Tibial nerve (tissue), 4 donors: ENCODE results near the gene TNFRSF25. TPM values are rescaled to one million over a fixed set of nuclear protein-coding genes. Genes with fewer than 3 reads are reported as not detected.

Experiments used
- DNase-seq, 2 donors: peaks; one replicate each; pipeline ENCODE4 v3.0.0-alpha.2; 2019; ENCODE audit warnings: low spot score in 2 of 2
- H3K27ac ChIP-seq, 4 donors: fragments of 200-600 bp; sonication (generic) in 3 of 4; one replicate each; pipeline ENCODE4 v1.5.1; 2017 to 2019; ENCODE audit warnings: mild to moderate bottlenecking in 1 of 4
- H3K27me3 ChIP-seq, 2 donors: fragments of 200-600 bp; sonication (generic) in 1 of 2; one replicate each; pipeline versions ENCODE4 v1.5.1 to v1.6.0; 2017 to 2019
- H3K36me3 ChIP-seq, 3 donors: fragments of 200-600 bp; sonication (generic); one replicate each; pipeline ENCODE4 v1.5.1; 2018 to 2019
- H3K4me1 ChIP-seq, 4 donors: fragments of 200-600 bp; sonication (generic) in 3 of 4; one replicate each; pipeline ENCODE4 v1.5.1; 2017 to 2019
- H3K4me3 ChIP-seq, 4 donors: fragments of 200-600 bp; sonication (generic) in 3 of 4; one replicate each; pipeline ENCODE4 v1.5.1; 2017 to 2019; ENCODE audit warnings: mild to moderate bottlenecking in 1 of 4, moderate library complexity in 1 of 4
- H3K9me3 ChIP-seq, 4 donors: fragments of 200-600 bp; sonication (generic) in 3 of 4; one replicate each; pipeline ENCODE4 v1.5.1; 2017 to 2019
- EP300 ChIP-seq, 2 donors: sonication (generic); formaldehyde crosslinking; IDR thresholded peaks; one replicate each; pipeline ENCODE4 v1.6.1; 2017; ENCODE audit warnings: antibody characterized with exemption in 2 of 2, mild to moderate bottlenecking in 1 of 2
- POLR2A ChIP-seq, 2 donors: fragments of 450-650 bp; IDR thresholded peaks; one replicate each; pipeline ENCODE4 v1.6.1; 2017; ENCODE audit warnings: antibody characterized with exemption in 2 of 2, mild to moderate bottlenecking in 2 of 2, moderate library complexity in 2 of 2
- WGBS, 2 donors: methylation state at CpG; one replicate each; pipeline ENCODE4 v1.1.5; 2018; 5-methylcytosine and 5-hydroxymethylcytosine counted together
- total RNA-seq, 4 donors: library from RNA; depleted of rRNA; stranded (reverse); fragments of >200 nt; gene quantifications; one replicate each; pipeline ENCODE4 v1.1.0, GENCODE V29; 2016
- TF ChIP-seq, protein P1 (sequence below), 5 experiments: fragments of 200-600 bp in 3 of 5; fragments of 450-650 bp in 2 of 5; sonication (generic) in 3 of 5; IDR thresholded peaks; one replicate each; pipeline ENCODE4 v1.5.1; 2016 to 2019; ENCODE audit warnings: antibody characterized with exemption in 5 of 5, mild to moderate bottlenecking in 3 of 5, moderate library complexity in 2 of 5

TNFRSF25 gene
- total RNA-seq, 4 donors from 2014 or later, result 32.3 to 79.8 (median 53.4) TPM

DNA sequence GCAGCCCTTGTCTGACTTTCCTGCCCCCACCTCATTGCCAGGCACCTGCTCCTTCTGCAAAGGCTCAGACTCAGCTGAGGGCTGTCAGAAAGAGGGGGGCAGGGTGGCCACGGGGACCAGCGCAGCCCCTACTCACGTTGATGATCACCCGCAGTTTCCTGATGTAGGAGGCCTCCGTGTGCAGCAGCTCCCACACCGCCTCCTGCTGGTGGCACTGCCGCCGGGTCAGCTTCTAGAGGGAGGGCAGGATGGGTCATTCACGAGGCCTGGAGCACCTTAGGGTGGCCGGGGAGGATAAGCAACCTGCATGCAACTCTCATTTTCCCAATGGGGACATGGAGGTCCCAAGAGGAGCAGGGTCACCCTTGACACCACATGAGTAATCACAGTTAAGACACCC, 6.4 kb upstream of the TNFRSF25 start:
- Histone ChIP-seq H3K27me3 (no peaks in the 10 kb centered on the region), H3K27ac (peak overlapping the region in 1 of 4 donors; percentile 51), H3K4me1 (peaks cover 0 to 5% (median 0%) of the 10 kb centered on the region in 4 donors), H3K36me3 (peaks cover 0 to 81% (median 0%) of the 10 kb centered on the region in 3 donors), H3K9me3 (no peaks in the 10 kb centered on the region), H3K4me3 (no peak overlapping the region)
- no peak for DNase-seq
- WGBS, 2 donors, result 81 to 88% methylated on average over 10 of the region's 10 CpGs
- TF ChIP-seq POLR2A (IDR thresholded peaks at IDR 0.05), result no peak
- TF ChIP-seq, protein P1, sequence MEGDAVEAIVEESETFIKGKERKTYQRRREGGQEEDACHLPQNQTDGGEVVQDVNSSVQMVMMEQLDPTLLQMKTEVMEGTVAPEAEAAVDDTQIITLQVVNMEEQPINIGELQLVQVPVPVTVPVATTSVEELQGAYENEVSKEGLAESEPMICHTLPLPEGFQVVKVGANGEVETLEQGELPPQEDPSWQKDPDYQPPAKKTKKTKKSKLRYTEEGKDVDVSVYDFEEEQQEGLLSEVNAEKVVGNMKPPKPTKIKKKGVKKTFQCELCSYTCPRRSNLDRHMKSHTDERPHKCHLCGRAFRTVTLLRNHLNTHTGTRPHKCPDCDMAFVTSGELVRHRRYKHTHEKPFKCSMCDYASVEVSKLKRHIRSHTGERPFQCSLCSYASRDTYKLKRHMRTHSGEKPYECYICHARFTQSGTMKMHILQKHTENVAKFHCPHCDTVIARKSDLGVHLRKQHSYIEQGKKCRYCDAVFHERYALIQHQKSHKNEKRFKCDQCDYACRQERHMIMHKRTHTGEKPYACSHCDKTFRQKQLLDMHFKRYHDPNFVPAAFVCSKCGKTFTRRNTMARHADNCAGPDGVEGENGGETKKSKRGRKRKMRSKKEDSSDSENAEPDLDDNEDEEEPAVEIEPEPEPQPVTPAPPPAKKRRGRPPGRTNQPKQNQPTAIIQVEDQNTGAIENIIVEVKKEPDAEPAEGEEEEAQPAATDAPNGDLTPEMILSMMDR (IDR thresholded peaks at IDR 0.05), result peak in 1 of 5 experiments; percentile 11

DNA sequence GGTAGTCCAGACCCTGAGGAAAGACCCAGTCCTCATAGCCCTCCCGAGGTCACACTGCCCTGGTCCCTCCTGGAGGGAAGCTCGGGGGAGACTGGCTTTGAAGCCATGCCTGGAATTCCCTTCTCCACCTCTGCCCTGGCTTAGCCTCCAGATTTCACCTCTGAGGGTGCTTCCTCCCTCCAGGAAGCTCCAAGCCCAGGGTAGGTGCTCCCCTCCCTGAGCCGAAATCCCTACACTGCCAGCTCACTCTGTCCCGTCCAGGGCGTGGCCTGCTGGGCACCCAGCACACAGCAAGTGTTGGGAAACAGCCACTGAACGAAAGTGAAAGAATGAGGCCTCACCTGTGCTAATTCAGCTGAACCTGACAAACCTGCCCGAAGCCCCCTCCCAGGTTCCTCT, 6.0 kb upstream of the TNFRSF25 start:
- WGBS, 2 donors, result 87 to 91% methylated on average over 6 to 7 of the region's 7 CpGs
- Histone ChIP-seq H3K36me3 (peaks cover 0 to 84% (median 0%) of the 10 kb centered on the region in 3 donors), H3K4me3 (no peak overlapping the region)

DNA sequence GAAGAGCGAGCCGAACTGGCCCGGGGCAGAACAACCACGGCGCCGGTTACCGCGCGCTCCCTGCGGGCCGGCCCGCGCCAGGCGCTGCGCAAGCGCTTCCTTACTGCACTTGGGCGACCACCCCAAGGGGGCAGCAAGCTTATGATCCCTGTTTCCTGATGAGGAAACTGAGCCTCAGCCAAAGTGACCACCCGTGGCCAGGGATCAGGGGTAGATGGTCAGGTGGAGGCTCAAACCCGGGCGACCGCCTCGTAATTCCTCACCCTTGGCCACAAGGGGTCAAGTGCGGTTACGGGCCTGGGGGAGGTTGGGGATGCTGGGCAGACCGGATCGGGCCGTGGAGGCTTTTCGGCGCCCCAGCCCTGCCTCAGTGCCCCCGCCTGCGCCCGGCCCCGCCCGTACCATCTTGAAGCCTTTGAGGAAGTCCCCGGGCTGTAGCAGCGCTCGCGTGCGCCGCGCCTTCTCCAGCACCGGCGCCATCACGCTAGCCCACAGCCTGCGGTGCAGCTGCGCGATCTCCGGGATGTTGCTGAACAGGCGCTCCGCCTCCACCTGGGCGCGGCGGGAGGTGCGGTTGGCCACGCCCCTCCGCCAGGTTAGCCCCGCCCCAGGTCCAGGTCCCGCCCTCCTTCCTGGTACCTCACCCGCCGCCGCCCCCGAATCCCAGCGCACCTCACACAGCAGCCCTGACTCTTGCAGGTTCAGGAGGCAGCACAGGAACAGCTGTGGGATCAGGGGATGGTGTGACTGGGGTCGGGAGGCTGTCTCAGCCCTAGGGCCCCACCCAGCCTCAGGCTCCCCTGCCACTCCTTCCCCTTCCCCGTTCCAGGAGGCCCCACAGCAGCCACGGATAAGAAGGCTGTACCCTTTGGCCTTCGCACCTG, 5.4 kb upstream of the TNFRSF25 start:
- no peak for DNase-seq
- Histone ChIP-seq H3K4me1 (peaks cover 0 to 5% (median 0%) of the 10 kb centered on the region in 4 donors), H3K4me3 (no peak overlapping the region), H3K9me3 (no peaks in the 10 kb centered on the region), H3K27ac (peak overlapping the region in 1 of 4 donors; percentile 51), H3K27me3 (peaks cover 0 to under 1% of the 10 kb centered on the region in 2 donors), H3K36me3 (peaks cover 0 to 79% (median 0%) of the 10 kb centered on the region in 3 donors)
- TF ChIP-seq, protein P1 (IDR thresholded peaks at IDR 0.05), result no peak
- TF ChIP-seq EP300 (IDR thresholded peaks at IDR 0.05) (no peak), POLR2A (IDR thresholded peaks at IDR 0.05) (no peak)
- WGBS, 2 donors, result 79 to 81% methylated on average over 56 to 66 of the region's 67 CpGs

More for the DNA sequence above, 6.0 kb upstream of the TNFRSF25 start:
- peak overlapping the region in 1 of 4 donors; percentile 51 for H3K27ac ChIP-seq
- H3K9me3 ChIP-seq, result no peaks in the 10 kb centered on the region
- TF ChIP-seq POLR2A (IDR thresholded peaks at IDR 0.05) (no peak), EP300 (IDR thresholded peaks at IDR 0.05) (no peak)
- TF ChIP-seq, protein P1 (IDR thresholded peaks at IDR 0.05), result no peak
- no peak for DNase-seq
- peaks cover 0 to 5% (median 0%) of the 10 kb centered on the region in 4 donors for H3K4me1 ChIP-seq
- no peaks in the 10 kb centered on the region for H3K27me3 ChIP-seq

DNA sequence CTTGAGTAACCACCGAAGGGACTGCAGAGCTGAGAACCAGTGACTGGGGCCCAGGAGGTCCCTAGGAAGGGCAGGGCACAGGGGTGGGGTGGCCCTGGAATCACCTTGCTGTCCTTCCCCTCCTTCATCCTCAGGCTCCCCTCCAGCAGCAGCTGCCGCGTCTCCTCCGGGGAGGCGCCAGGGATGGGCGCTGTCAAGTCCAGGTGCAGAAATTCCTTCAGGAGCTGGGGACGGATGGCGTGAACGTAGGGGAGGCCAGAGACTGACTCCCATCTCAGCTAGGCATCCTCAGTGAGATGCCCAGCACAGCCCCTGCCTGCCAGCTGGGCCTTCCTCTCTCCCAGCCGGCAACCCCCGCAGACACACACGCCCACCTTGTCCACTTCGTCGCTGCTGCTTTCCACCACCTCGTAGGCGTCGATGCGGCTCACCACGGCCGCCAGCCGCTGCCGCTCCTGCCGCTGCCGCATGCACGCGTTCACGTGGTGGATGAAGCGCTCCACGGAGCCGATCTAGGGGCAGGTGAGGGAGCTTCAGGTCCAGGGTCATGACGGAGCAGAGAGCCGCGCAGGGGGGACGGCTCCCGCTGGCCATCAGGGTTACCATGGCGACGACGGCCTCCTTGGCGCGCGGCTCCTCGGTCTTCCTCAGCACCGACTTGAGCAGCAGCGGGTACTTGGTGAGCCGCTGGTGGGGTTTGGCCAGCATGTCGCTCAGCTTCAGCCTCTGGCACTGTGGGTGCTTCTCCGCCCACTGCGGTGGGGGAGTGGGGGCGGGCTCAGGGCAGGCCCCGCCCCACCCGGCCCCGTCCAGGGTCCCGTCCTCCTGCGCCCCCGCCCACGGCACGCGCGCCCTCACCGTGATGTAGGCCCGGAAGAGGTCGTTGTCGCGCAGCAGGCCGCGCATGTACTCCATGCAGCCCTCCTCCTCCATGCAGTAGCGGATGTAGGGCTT, 4.4 kb upstream of the TNFRSF25 start:
- peaks cover 0 to 3% of the 10 kb centered on the region in 2 donors for H3K27me3 ChIP-seq
- WGBS, 2 donors, result 75 to 83% methylated on average over 50 to 64 of the region's 67 CpGs
- H3K4me1 ChIP-seq, result peaks cover 0 to 2% (median 0%) of the 10 kb centered on the region in 4 donors
- no peak overlapping the region for H3K4me3 ChIP-seq
- no peak for DNase-seq
- no peak overlapping the region for H3K27ac ChIP-seq
- H3K36me3 ChIP-seq, result peaks cover 0 to 85% (median 0%) of the 10 kb centered on the region in 3 donors
- H3K9me3 ChIP-seq, result no peaks in the 10 kb centered on the region
- TF ChIP-seq EP300 (IDR thresholded peaks at IDR 0.05) (no peak), POLR2A (IDR thresholded peaks at IDR 0.05) (no peak)
- TF ChIP-seq, protein P1 (IDR thresholded peaks at IDR 0.05), result no peak
